Esophagus muscularis mucosa (tissue), 4 donors: ENCODE results near the gene DMRTB1. TPM values are rescaled to one million over a fixed set of nuclear protein-coding genes. Genes with fewer than 3 reads are reported as not detected.

ENCODE experiments used
- DNase-seq: peaks from one replicate; pipeline ENCODE4 v3.0.0-alpha.2; 2017; ENCODE audit errors: extremely low spot score
- H3K27ac ChIP-seq, 4 donors: fragments of 200-600 bp; sonication (generic); replicated peaks in 1 of 4; 1 replicate in 3 of 4; 2 replicates in 1 of 4; pipeline ENCODE4 v1.5.1; 2016 to 2019; ENCODE audit warnings: mild to moderate bottlenecking in 1 of 4
- H3K27me3 ChIP-seq, 4 donors: fragments of 200-600 bp; sonication (generic); one replicate each; pipeline versions ENCODE4 v1.5.1 to v1.6.0; 2016 to 2019
- H3K36me3 ChIP-seq, 4 donors: fragments of 200-600 bp; sonication (generic); one replicate each; pipeline ENCODE4 v1.5.1; 2016 to 2019
- H3K4me1 ChIP-seq, 4 donors: fragments of 200-600 bp; sonication (generic); one replicate each; pipeline ENCODE4 v1.5.1; 2016 to 2019
- H3K4me3 ChIP-seq, 4 donors: fragments of 200-600 bp; sonication (generic); 1 replicate in 2 of 4; 2 replicates in 2 of 4; pipeline ENCODE4 v1.5.1; 2016 to 2019; ENCODE audit warnings: mild to moderate bottlenecking in 4 of 4, moderate library complexity in 1 of 4
- H3K9me3 ChIP-seq, 4 donors: fragments of 200-600 bp; sonication (generic); 1 replicate in 3 of 4; 2 replicates in 1 of 4; pipeline ENCODE4 v1.5.1; 2016 to 2019
- CTCF ChIP-seq, 3 experiments: fragments of 200-600 bp in 2 of 3; fragments of 450-650 bp in 1 of 3; sonication (generic) in 2 of 3; IDR thresholded peaks; one replicate each; pipeline ENCODE4 v1.5.1; 2017 to 2019; ENCODE audit warnings: antibody characterized with exemption in 3 of 3, mild to moderate bottlenecking in 2 of 3, moderate library complexity in 1 of 3
- EP300 ChIP-seq: sonication (generic); formaldehyde crosslinking; IDR thresholded peaks from one replicate; pipeline ENCODE4 v1.6.1; 2017; ENCODE audit warnings: antibody characterized with exemption
- POLR2A ChIP-seq: fragments of 450-650 bp; IDR thresholded peaks from one replicate; pipeline ENCODE4 v1.6.1; 2017; ENCODE audit warnings: antibody characterized with exemption, moderate library complexity, mild to moderate bottlenecking, low read depth
- POLR2AphosphoS5 ChIP-seq, 2 donors: sonication (generic); formaldehyde crosslinking; IDR thresholded peaks; one replicate each; pipeline ENCODE4 v1.6.1; 2017; ENCODE audit warnings: antibody characterized with exemption in 2 of 2
- WGBS: methylation state at CpG from one replicate; pipeline ENCODE4 v1.1.5; 2018; 5-methylcytosine and 5-hydroxymethylcytosine counted together
- intact Hi-C: fragments of 100-400 bp; cut with DNase I; formaldehyde crosslinking; loops from one replicate; pipeline ENCODE4 v1.15.1; 2023
- total RNA-seq, 4 donors: library from RNA; depleted of rRNA; stranded (reverse); fragments of >200 nt; gene quantifications; one replicate each; pipeline versions ENCODE4 v1.1.0 to v1.2.1, GENCODE V29; 2016

DMRTB1 gene
- total RNA-seq, 4 donors from 2014 or later = not detected

- Histone ChIP-seq H3K4me1 (no peaks in the 10 kb centered on the region), H3K36me3 (no peaks in the 10 kb centered on the region), H3K27ac (no peak overlapping the region), H3K27me3 (peaks cover 0 to 9% (median 0%) of the 10 kb centered on the region in 4 donors), H3K4me3 (no peak overlapping the region), H3K9me3 (no peaks in the 10 kb centered on the region)
- TF ChIP-seq CTCF (IDR thresholded peaks at IDR 0.05) (no peak), POLR2AphosphoS5 (IDR thresholded peaks at IDR 0.05) (no peak), EP300 (no peak), POLR2A (no peak)
- 96% methylated on average over 50 of the region's 58 CpGs for whole genome bisulfite sequencing
- DNase-seq = no peak
- intact Hi-C loops = no loop called here
Measured at GRCh38 chr1:53439337-53440207, 19.6 kb upstream of the DMRTB1 start.

- Histone ChIP-seq H3K9me3 (no peaks in the 10 kb centered on the region), H3K4me3 (no peak overlapping the region), H3K27ac (no peak overlapping the region), H3K36me3 (no peaks in the 10 kb centered on the region), H3K27me3 (no peaks in the 10 kb centered on the region), H3K4me1 (no peaks in the 10 kb centered on the region)
- DNase-seq = no peak
- intact Hi-C loops = no loop called here
- TF ChIP-seq CTCF (IDR thresholded peaks at IDR 0.05) (no peak), POLR2A (no peak), POLR2AphosphoS5 (IDR thresholded peaks at IDR 0.05) (no peak), EP300 (no peak)
- 93% methylated on average over 6 of the region's 6 CpGs for WGBS
Measured at GRCh38 chr1:53440633-53441032, 18.6 kb upstream of the DMRTB1 start.

GRCh38 chr1:53442299-53442698, 16.9 kb upstream of the DMRTB1 start:
- TF ChIP-seq CTCF (IDR thresholded peaks at IDR 0.05) (no peak), POLR2AphosphoS5 (IDR thresholded peaks at IDR 0.05) (no peak), EP300 (no peak), POLR2A (no peak)
- Histone ChIP-seq H3K27ac (no peak overlapping the region), H3K4me3 (no peak overlapping the region), H3K36me3 (no peaks in the 10 kb centered on the region), H3K9me3 (no peaks in the 10 kb centered on the region), H3K4me1 (no peaks in the 10 kb centered on the region), H3K27me3 (no peaks in the 10 kb centered on the region)
- WGBS = 58% methylated on average over 2 of the region's 2 CpGs
- no peak for DNase-seq
- intact Hi-C loops = no loop called here

- intact Hi-C loops = no loop called here
- Histone ChIP-seq H3K4me3 (no peak overlapping the region), H3K27ac (no peak overlapping the region), H3K27me3 (peaks cover 0 to 11% (median 2%) of the 10 kb centered on the region in 4 donors), H3K4me1 (no peaks in the 10 kb centered on the region), H3K36me3 (no peaks in the 10 kb centered on the region), H3K9me3 (no peaks in the 10 kb centered on the region)
- no peak for DNase-seq
- TF ChIP-seq CTCF (IDR thresholded peaks at IDR 0.05) (no peak), EP300 (no peak), POLR2AphosphoS5 (IDR thresholded peaks at IDR 0.05) (no peak), POLR2A (no peak)
- WGBS = 84% methylated on average over 2 of the region's 2 CpGs
Measured at GRCh38 chr1:53446051-53446450, 13.1 kb upstream of the DMRTB1 start.
